ENCODE measurements around the gene TPRX2. TPM values are rescaled to one million over a fixed set of nuclear protein-coding genes. Genes with fewer than 3 reads are reported as not detected.

The TPRX2 gene
- polyA plus RNA-seq, 1 donor (not counting 4 experiments of a cell fraction or from before 2014, with no cell fraction given), result not detected

DNA sequence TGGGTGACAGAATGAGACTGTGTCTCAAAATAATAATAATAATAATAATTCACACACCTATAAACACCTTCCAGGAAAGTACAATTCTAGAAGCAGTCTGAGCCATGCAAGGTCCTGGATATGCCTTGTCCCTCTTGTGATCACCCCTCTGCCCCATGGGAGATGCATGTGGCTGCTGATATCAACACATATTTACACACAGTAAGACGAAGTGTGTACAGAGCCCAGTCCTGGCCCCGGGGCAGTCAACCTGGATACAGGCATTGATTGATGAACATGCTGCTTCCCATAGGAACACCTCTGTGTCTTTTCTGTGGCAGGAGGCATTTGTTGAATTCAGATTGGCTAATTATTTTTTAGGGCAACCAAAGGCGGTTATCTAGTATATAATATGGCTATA is 23.9 kb downstream of the TPRX2 start:
- Histone ChIP-seq H4K20me1 (ENCODE audit: control insufficient read depth, extremely low read depth, insufficient read depth, low read length) (no peaks in the 10 kb centered on the region), H3K9ac (ENCODE audit: control insufficient read depth, extremely low read depth, insufficient read depth, low read length) (no peak overlapping the region), H3K4me2 (ENCODE audit: control insufficient read depth, extremely low read depth, insufficient read depth, low read depth, low read length) (no peak overlapping the region), H3K9me3 (ENCODE audit: control insufficient read depth, low read depth, low read length) (no peaks in the 10 kb centered on the region), H3K9me1 (ENCODE audit: control insufficient read depth, extremely low read depth, insufficient read depth, low read length) (no peaks in the 10 kb centered on the region), H2AFZ (ENCODE audit: control insufficient read depth, low read length) (no peak overlapping the region), H3K4me1 (ENCODE audit: control insufficient read depth, extremely low read depth, insufficient read depth, low read length) (no peaks in the 10 kb centered on the region), H3K79me2 (ENCODE audit: control insufficient read depth, insufficient read depth, low read length) (no peaks in the 10 kb centered on the region), H3K4me3 (ENCODE audit: control insufficient read depth in 2 of 3, extremely low read depth in 1 of 3, insufficient read depth in 2 of 3, low read depth in 1 of 3, low read length in 3 of 3) (no peak overlapping the region), H3K36me3 (ENCODE audit: control insufficient read depth in 2 of 2, extremely low read depth in 1 of 2, insufficient read depth in 2 of 2, low read length in 2 of 2) (no peaks in the 10 kb centered on the region), H3K27me3 (ENCODE audit: control insufficient read depth, extremely low read depth, insufficient read depth, low read length) (peaks cover 4% of the 10 kb centered on the region), H3K27ac (ENCODE audit: control insufficient read depth, insufficient read depth, low read length) (no peak overlapping the region)
- FAIRE-seq (no peak), DNase-seq (ENCODE audit: low read depth, low spot score) (no peak)
- TF ChIP-seq, protein P1, sequence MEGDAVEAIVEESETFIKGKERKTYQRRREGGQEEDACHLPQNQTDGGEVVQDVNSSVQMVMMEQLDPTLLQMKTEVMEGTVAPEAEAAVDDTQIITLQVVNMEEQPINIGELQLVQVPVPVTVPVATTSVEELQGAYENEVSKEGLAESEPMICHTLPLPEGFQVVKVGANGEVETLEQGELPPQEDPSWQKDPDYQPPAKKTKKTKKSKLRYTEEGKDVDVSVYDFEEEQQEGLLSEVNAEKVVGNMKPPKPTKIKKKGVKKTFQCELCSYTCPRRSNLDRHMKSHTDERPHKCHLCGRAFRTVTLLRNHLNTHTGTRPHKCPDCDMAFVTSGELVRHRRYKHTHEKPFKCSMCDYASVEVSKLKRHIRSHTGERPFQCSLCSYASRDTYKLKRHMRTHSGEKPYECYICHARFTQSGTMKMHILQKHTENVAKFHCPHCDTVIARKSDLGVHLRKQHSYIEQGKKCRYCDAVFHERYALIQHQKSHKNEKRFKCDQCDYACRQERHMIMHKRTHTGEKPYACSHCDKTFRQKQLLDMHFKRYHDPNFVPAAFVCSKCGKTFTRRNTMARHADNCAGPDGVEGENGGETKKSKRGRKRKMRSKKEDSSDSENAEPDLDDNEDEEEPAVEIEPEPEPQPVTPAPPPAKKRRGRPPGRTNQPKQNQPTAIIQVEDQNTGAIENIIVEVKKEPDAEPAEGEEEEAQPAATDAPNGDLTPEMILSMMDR (optimal IDR thresholded peaks at IDR 0.05 in 1 of 3, IDR thresholded peaks at IDR 0.05 in 1 of 3, conservative IDR thresholded peaks at IDR 0.05 in 1 of 3; ENCODE audit: extremely low read depth in 1 of 3, insufficient read depth in 2 of 3, low read length in 3 of 3), result no peak
- TF ChIP-seq EZH2 (IDR thresholded peaks at IDR 0.05; ENCODE audit: low read length), result no peak
- dilution Hi-C loops (cut with MboI; ENCODE audit: extremely low pct_ligation_motif_present, low sequenced_read_pairs), result no loop called here

DNA sequence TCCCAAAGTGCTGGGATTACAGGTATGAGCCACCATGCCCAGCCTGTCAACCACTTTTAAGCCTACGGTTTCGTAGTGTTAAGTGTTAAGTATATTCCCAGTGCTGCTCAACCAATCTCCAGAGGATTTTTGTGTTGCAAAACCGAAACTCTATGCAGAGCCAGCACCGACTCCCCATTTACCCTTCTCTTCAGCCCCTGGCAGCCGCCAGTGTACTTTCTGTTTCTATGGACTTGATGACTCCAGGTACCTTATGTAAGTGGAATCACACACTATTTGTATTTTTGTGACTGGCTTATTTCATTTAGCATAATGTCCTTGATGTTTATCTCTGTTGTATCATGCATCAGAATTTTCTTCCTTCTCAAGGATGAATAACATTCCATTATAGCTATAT is 26.0 kb downstream of the TPRX2 start:
- TF ChIP-seq EZH2 (IDR thresholded peaks at IDR 0.05; ENCODE audit: low read length), result no peak
- H3K9ac ChIP-seq (ENCODE audit: control insufficient read depth, extremely low read depth, insufficient read depth, low read length), result no peak overlapping the region
- no peaks in the 10 kb centered on the region for H4K20me1 ChIP-seq (ENCODE audit: control insufficient read depth, extremely low read depth, insufficient read depth, low read length)
- dilution Hi-C loops (cut with MboI; ENCODE audit: extremely low pct_ligation_motif_present, low sequenced_read_pairs), result no loop called here
- no peaks in the 10 kb centered on the region for H3K9me3 ChIP-seq (ENCODE audit: control insufficient read depth, low read depth, low read length)
- no peaks in the 10 kb centered on the region for H3K79me2 ChIP-seq (ENCODE audit: control insufficient read depth, insufficient read depth, low read length)
- no peaks in the 10 kb centered on the region for H3K4me1 ChIP-seq (ENCODE audit: control insufficient read depth, extremely low read depth, insufficient read depth, low read length)
- H2AFZ ChIP-seq (ENCODE audit: control insufficient read depth, low read length), result no peak overlapping the region
- no peak for DNase-seq (ENCODE audit: low read depth, low spot score)
- H3K4me3 ChIP-seq (ENCODE audit: control insufficient read depth in 2 of 3, extremely low read depth in 1 of 3, insufficient read depth in 2 of 3, low read depth in 1 of 3, low read length in 3 of 3), result no peak overlapping the region
- no peak overlapping the region for H3K4me2 ChIP-seq (ENCODE audit: control insufficient read depth, extremely low read depth, insufficient read depth, low read depth, low read length)
- no peaks in the 10 kb centered on the region for H3K36me3 ChIP-seq (ENCODE audit: control insufficient read depth in 2 of 2, extremely low read depth in 1 of 2, insufficient read depth in 2 of 2, low read length in 2 of 2)
- H3K27me3 ChIP-seq (ENCODE audit: control insufficient read depth, extremely low read depth, insufficient read depth, low read length), result peaks cover 4% of the 10 kb centered on the region
- no peak overlapping the region for H3K27ac ChIP-seq (ENCODE audit: control insufficient read depth, insufficient read depth, low read length)
- H3K9me1 ChIP-seq (ENCODE audit: control insufficient read depth, extremely low read depth, insufficient read depth, low read length), result no peaks in the 10 kb centered on the region
- FAIRE-seq, result no peak

DNA sequence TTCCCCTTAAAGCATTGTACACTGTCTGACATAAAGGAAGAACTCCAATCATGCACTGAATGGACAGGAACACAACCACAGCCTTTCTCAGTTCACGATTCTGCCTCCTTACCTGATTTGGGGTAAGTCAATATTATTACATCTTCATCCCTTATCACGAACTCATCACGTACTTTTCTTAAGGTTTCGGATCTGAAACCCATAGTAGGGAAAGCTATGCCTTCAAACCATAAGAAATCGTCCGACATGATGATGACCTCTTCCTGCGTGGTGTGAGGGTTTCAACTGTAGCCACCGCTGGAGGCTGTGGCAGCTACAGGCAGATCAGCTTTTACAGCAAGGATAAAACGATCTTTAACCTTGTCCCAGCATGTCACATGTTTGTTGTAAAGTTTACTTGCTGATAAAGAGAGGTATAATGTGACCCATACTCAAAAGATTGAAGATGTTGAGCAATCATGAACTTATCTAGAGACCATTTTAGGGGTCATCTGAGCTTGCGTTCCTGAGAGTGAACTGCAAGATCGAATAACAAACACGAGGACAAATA is 27.1 kb downstream of the TPRX2 start, which contains the start of gene SULT2A1:
Gene SULT2A1, minus strand, starts transcription at position 306 of the 550 bp plus-strand sequence. Its CDS starts 58 bp downstream, at position 248.
- Histone ChIP-seq H3K9me1 (ENCODE audit: control insufficient read depth, extremely low read depth, insufficient read depth, low read length) (no peaks in the 10 kb centered on the region), H3K79me2 (ENCODE audit: control insufficient read depth, insufficient read depth, low read length) (no peaks in the 10 kb centered on the region), H3K4me2 (ENCODE audit: control insufficient read depth, extremely low read depth, insufficient read depth, low read depth, low read length) (no peak within 1 kb of the TSS), H3K4me3 (ENCODE audit: control insufficient read depth in 2 of 3, extremely low read depth in 1 of 3, insufficient read depth in 2 of 3, low read depth in 1 of 3, low read length in 3 of 3) (no peak within 1 kb of the TSS), H3K9me3 (ENCODE audit: control insufficient read depth, low read depth, low read length) (no peaks in the 10 kb centered on the region), H2AFZ (ENCODE audit: control insufficient read depth, low read length) (no peak within 1 kb of the TSS), H3K36me3 (ENCODE audit: control insufficient read depth in 2 of 2, extremely low read depth in 1 of 2, insufficient read depth in 2 of 2, low read length in 2 of 2) (no peaks in the 10 kb centered on the region), H3K27me3 (ENCODE audit: control insufficient read depth, extremely low read depth, insufficient read depth, low read length) (peaks cover 4% of the 10 kb centered on the region), H3K27ac (ENCODE audit: control insufficient read depth, insufficient read depth, low read length) (no peak within 1 kb of the TSS), H3K9ac (ENCODE audit: control insufficient read depth, extremely low read depth, insufficient read depth, low read length) (no peak within 1 kb of the TSS), H4K20me1 (ENCODE audit: control insufficient read depth, extremely low read depth, insufficient read depth, low read length) (no peaks in the 10 kb centered on the region), H3K4me1 (ENCODE audit: control insufficient read depth, extremely low read depth, insufficient read depth, low read length) (no peaks in the 10 kb centered on the region)
- dilution Hi-C loops (cut with MboI; ENCODE audit: extremely low pct_ligation_motif_present, low sequenced_read_pairs), result no loop called here
- FAIRE-seq, result no peak
- no peak for TF ChIP-seq EZH2 (IDR thresholded peaks at IDR 0.05; ENCODE audit: low read length)
- TF ChIP-seq, protein P1 (optimal IDR thresholded peaks at IDR 0.05 in 1 of 3, IDR thresholded peaks at IDR 0.05 in 1 of 3, conservative IDR thresholded peaks at IDR 0.05 in 1 of 3; ENCODE audit: extremely low read depth in 1 of 3, insufficient read depth in 2 of 3, low read length in 3 of 3), result no peak
- DNase-seq (ENCODE audit: low read depth, low spot score), result no peak
